K562 (cell line): Measurements from ENCODE around the gene LEPROT. TPM values are rescaled to one million over a fixed set of nuclear protein-coding genes. Genes with fewer than 3 reads are reported as not detected.

Experiments
- ATAC-seq: fragments of 200-7000 bp; cut with Tn5 transposase; 3 replicates; pipeline ENCODE4 v1.9.1; 2020; ENCODE audit warnings: moderate library complexity
- BruUV-seq: library from RNA; stranded (reverse); fragments of 400-500 nt; replicated peaks from 2 replicates; lab custom pipeline; 2021; lab: Mats Ljungman, UMichigan
- CTCF ChIA-PET: fragments of 300-600 bp; formaldehyde crosslinking; extraction: SDS; loops from one replicate; lab custom pipeline; 2021; ENCODE audit warnings: low intra/inter-chr PET ratio; lab: Yijun Ruan, JAX
- POLR2A ChIA-PET: fragments of 300-600, 350-650 bp; sonication (Branson Sonifier 250); formaldehyde crosslinking; extraction: SDS; loops from one replicate; lab custom pipeline; 2021; ENCODE audit warnings: antibody characterized with exemption, inconsistent platforms; lab: Yijun Ruan, JAX
- DNase-seq, 4 experiments: peaks; one replicate each; pipeline versions ENCODE4 v3.0.0 to v3.0.0-alpha.2; 2011 to 2018; ENCODE audit warnings: low spot score in 3 of 4, mixed read lengths in 3 of 4; ENCODE audit errors: extremely low read depth in 1 of 4
- FAIRE-seq: peaks from 2 replicates; lab custom pipeline; 2011; peaks lifted over from hg19 to GRCh38; lab: Jason Lieb, UNC
- H2AFZ ChIP-seq: 2 replicates; pipeline ENCODE4 v1.6.0; 2011; ENCODE audit warnings: low read depth, low read length, control low read depth, inconsistent platforms
- H3K27ac ChIP-seq: fragments of 200-600 bp; 3 replicates; pipeline ENCODE4 v1.8.0; 2011; ENCODE audit warnings: low read depth, mild to moderate bottlenecking, control low read depth, inconsistent platforms, low read length, moderate library complexity, mixed read lengths; ENCODE audit errors: extremely low read depth
- H3K27me3 ChIP-seq, 2 experiments: fragments of 300-600 bp in 1 of 2; 2 replicates in 1 of 2; 3 replicates in 1 of 2; pipeline versions ENCODE4 v1.6.0 to v1.8.0; 2011; ENCODE audit warnings: inconsistent platforms in 2 of 2, low read length in 2 of 2, mild to moderate bottlenecking in 1 of 2, mixed read lengths in 1 of 2, moderate library complexity in 1 of 2; ENCODE audit not compliant: control insufficient read depth in 2 of 2, insufficient read depth in 2 of 2
- H3K36me3 ChIP-seq: fragments of 300-600 bp; 3 replicates; pipeline ENCODE4 v1.8.0; 2011; ENCODE audit warnings: mild to moderate bottlenecking, low read length, inconsistent platforms; ENCODE audit not compliant: control insufficient read depth, insufficient read depth
- H3K4me1 ChIP-seq, 2 experiments: fragments of 200-600 bp in 1 of 2; replicated peaks in 1 of 2; 2 replicates in 1 of 2; 3 replicates in 1 of 2; pipeline versions ENCODE4 v1.5.1 to v1.8.0; 2011; ENCODE audit warnings: inconsistent platforms in 2 of 2, low read length in 2 of 2, mild to moderate bottlenecking in 1 of 2, mixed read lengths in 1 of 2, moderate library complexity in 1 of 2; ENCODE audit not compliant: control insufficient read depth in 2 of 2, insufficient read depth in 2 of 2
- H3K4me2 ChIP-seq: 2 replicates; pipeline ENCODE4 v1.6.1; 2011; ENCODE audit warnings: low read length, control low read depth, inconsistent platforms, mixed read lengths; ENCODE audit not compliant: insufficient read depth
- H3K4me3 ChIP-seq: fragments of 200-600 bp; sonication (generic), shearing (Covaris generic); 2 replicates; pipeline ENCODE4 v1.5.1; 2016; ENCODE audit warnings: control low read depth, inconsistent platforms
- H3K79me2 ChIP-seq: fragments of 200-600 bp; 3 replicates; pipeline ENCODE4 v1.8.0; 2011; ENCODE audit warnings: low read length, inconsistent platforms; ENCODE audit not compliant: control insufficient read depth, insufficient read depth
- H3K9ac ChIP-seq, 2 experiments: 2 replicates each; pipeline versions ENCODE4 v1.6.0 to v1.6.1; 2011; ENCODE audit warnings: low read depth in 2 of 2, low read length in 2 of 2, control low read depth in 1 of 2, inconsistent platforms in 1 of 2, mild to moderate bottlenecking in 1 of 2, mixed read lengths in 1 of 2; ENCODE audit not compliant: insufficient read depth in 1 of 2
- H3K9me1 ChIP-seq: one replicate; pipeline ENCODE4 v1.6.0; 2011; ENCODE audit warnings: inconsistent platforms, mild to moderate bottlenecking, low read length, moderate library complexity; ENCODE audit not compliant: control insufficient read depth, insufficient read depth
- H3K9me3 ChIP-seq: replicated peaks from 2 replicates; pipeline ENCODE4 v1.5.1; 2011; ENCODE audit warnings: low read depth, low read length, inconsistent platforms; ENCODE audit not compliant: control insufficient read depth, insufficient read depth
- H4K20me1 ChIP-seq: replicated peaks from 2 replicates; pipeline ENCODE4 v1.6.1; 2011; ENCODE audit warnings: low read length, inconsistent platforms, mixed read lengths; ENCODE audit not compliant: control insufficient read depth, insufficient read depth
- CEBPB ChIP-seq: fragments of 450-650 bp; IDR thresholded peaks from 2 replicates; pipeline ENCODE4 v1.6.1; 2016; ENCODE audit warnings: missing genetic modification characterization, missing compliant biosample characterization
- COPS2 ChIP-seq: fragments of 450-650 bp; conservative IDR thresholded peaks from 2 replicates; pipeline ENCODE4 v1.6.1; 2016; ENCODE audit warnings: mild to moderate bottlenecking, moderate library complexity
- MYC ChIP-seq, 2 experiments: fragments of 250-450 bp in 1 of 2; sonication (Bioruptor Pico) in 1 of 2; IDR thresholded peaks; 2 replicates each; pipeline versions ENCODE4 v1.5.1 to v1.6.1; 2012 to 2021; ENCODE audit warnings: low read depth in 2 of 2, borderline replicate concordance in 1 of 2, improper control_type of control experiment in 1 of 2, low read length in 1 of 2, mild to moderate bottlenecking in 1 of 2, moderate library complexity in 1 of 2
- SRSF1 ChIP-seq: fragments of 200-400 bp; formaldehyde crosslinking; IDR thresholded peaks from 2 replicates; pipeline ENCODE4 v1.6.1; 2017; ENCODE audit warnings: mild to moderate bottlenecking, low read depth, low read length, moderate library complexity
- STAT5A ChIP-seq: IDR thresholded peaks from 2 replicates; pipeline ENCODE4 v1.6.1; 2012; ENCODE audit warnings: low read length, inconsistent platforms, borderline replicate concordance
- ZSCAN32 ChIP-seq: fragments of 450-650 bp; formaldehyde crosslinking; IDR thresholded peaks from 2 replicates; pipeline ENCODE4 v1.4.0; 2020; ENCODE audit warnings: mild to moderate bottlenecking, moderate library complexity
- WGBS: fragments of 100-300 bp; shearing (Covaris generic); methylation state at CpG from one replicate; pipeline ENCODE4 v1.1.6; 2016; ENCODE audit warnings: low coverage, mixed read lengths; ENCODE audit not compliant: insufficient coverage; ENCODE audit errors: missing lambda C conversion rate; 5-methylcytosine and 5-hydroxymethylcytosine counted together
- in situ Hi-C: fragments of 300-500 bp; cut with MboI; formaldehyde crosslinking; loops from 4 replicates; pipeline ENCODE4 v1.15.0; 2018; ENCODE audit warnings: inconsistent platforms, mixed read lengths
- intact Hi-C: fragments of 100-400 bp; cut with micrococcal nuclease; formaldehyde crosslinking; loops from 2 replicates; pipeline ENCODE4 v1.14.2; 2022
- polyA plus RNA-seq, 8 experiments: library from polyadenylated mRNA; depleted of rRNA in 4 of 8; stranded (reverse) in 5 of 8; unstranded in 3 of 8; fragments of >200 nt; fragmentation: Nextera tagmentation in 2 of 8; fragmentation: Illumina TruSeq in 1 of 8; extraction: Ambion mirVana in 2 of 8; extraction: Trizol in 1 of 8; gene quantifications; 2 replicates each; pipeline versions ENCODE4 v1.2.1 to v1.2.3, GENCODE V29; 2011 to 2014; ENCODE audit warnings: inconsistent platforms in 1 of 8, missing spikeins in 1 of 8
- total RNA-seq, 7 experiments: library from RNA; depleted of rRNA in 6 of 7; stranded (reverse); fragments of >200 nt in 6 of 7; fragmentation: Illumina TruSeq in 2 of 7; extraction: Trizol in 2 of 7; gene quantifications; 2 replicates each; pipeline versions ENCODE4 v1.2.1 to v1.2.3, GENCODE V29; 2011 to 2021; ENCODE audit warnings: low replicate concordance in 1 of 7
- TF ChIP-seq, protein P1 (sequence below): fragments of 450-650 bp; formaldehyde crosslinking; IDR thresholded peaks from 2 replicates; pipeline ENCODE4 v1.4.0; 2022; ENCODE audit warnings: mild to moderate bottlenecking, moderate library complexity
- TF ChIP-seq, protein P2 (sequence below), 2 experiments: fragments of 450-650 bp; IDR thresholded peaks; 2 replicates each; pipeline ENCODE4 v1.6.1; 2018; ENCODE audit warnings: mild to moderate bottlenecking in 2 of 2, low read depth in 1 of 2; ENCODE audit not compliant: partially characterized antibody in 2 of 2

LEPROT gene
- total and polyA plus RNA-seq, 9 of the 15 experiments (the other 6 are each of a cell fraction or from before 2014, with no cell fraction given), result 28.1 to 97.5 (median 45.8) TPM

DNA sequence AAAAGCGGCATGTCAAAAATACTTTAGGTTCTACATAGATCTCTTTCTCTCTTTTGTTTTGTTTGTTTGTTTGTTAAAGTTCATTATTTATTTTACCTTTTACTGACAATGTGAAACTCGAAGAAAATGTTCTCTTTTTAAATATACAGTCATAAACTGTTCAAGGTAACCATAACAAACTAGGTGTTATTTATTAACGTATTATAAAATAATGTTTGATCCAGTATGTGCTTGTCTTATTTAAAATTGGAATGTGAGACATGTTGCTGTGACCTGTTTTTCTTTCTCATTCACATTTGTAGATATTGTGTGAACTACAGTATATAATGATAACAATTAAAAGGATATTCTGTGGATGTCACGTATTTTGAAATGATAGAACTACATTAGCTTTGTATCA is 5.9 kb upstream of the LEPROT start:
- no peak overlapping the region for H3K4me2 ChIP-seq
- ATAC-seq (no peak), FAIRE-seq (no peak), DNase-seq (no peak)
- H3K27me3 ChIP-seq, result no peaks in the 10 kb centered on the region
- intact Hi-C loops, result no loop called here
- no peak overlapping the region for H3K9ac ChIP-seq
- no peak overlapping the region for H2AFZ ChIP-seq
- H3K79me2 ChIP-seq, result peaks cover 3% of the 10 kb centered on the region; the same call in 2 of the 3 replicates
- no TSS peak for BruUV-seq
- H3K4me3 ChIP-seq, result no peak overlapping the region
- ChIA-PET CTCF (no interaction called here), POLR2A (interaction anchor here (1.1 kb wide), 1 partner anchor 44 kb away, joined by 3 read pairs; no protein-coding TSS in a partner anchor)
- in situ Hi-C loops, result no loop called here
- H3K9me1 ChIP-seq, result no peaks in the 10 kb centered on the region
- no peaks in the 10 kb centered on the region for H4K20me1 ChIP-seq
- peaks cover 17 to 70% of the 10 kb centered on the region in 2 experiments for H3K4me1 ChIP-seq
- H3K36me3 ChIP-seq, result peaks cover 49% of the 10 kb centered on the region
- TF ChIP-seq COPS2 (no peak), MYC (IDR thresholded peaks at IDR 0.05; ENCODE audit: low read depth, low read length) (no peak), MYC (CRISPR knock-in tag; IDR thresholded peaks at IDR 0.05; ENCODE audit: borderline replicate concordance, low read depth) (no peak), SRSF1 (no peak), STAT5A (no peak)
- WGBS, result 84% methylated on average over 4 of the region's 4 CpGs
- H3K27ac ChIP-seq, result no peak overlapping the region
- H3K9me3 ChIP-seq, result no peaks in the 10 kb centered on the region

DNA sequence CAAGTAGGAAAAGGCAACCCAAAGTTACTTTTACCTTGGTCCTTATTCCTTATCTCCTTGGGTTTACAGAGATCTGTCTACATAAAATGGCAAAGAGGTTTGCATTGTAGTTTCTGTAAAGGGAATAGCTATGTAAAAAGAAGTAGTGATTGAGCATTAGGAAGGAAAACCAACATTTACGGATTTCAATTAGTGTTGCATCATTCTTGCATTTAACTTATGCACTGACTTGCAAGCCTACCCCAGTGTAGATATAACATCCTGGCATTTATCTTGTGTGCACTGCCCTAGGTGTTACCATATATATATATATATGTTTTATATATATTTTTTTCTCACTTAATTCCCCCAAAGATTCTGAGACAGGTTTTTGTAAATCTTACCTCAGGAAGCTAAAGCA is 3.7 kb upstream of the LEPROT start:
- in situ Hi-C loops, result loop anchor here (5.0 kb wide), 1 partner anchor 179 kb away; no protein-coding TSS in a partner anchor
- TF ChIP-seq, protein P1, sequence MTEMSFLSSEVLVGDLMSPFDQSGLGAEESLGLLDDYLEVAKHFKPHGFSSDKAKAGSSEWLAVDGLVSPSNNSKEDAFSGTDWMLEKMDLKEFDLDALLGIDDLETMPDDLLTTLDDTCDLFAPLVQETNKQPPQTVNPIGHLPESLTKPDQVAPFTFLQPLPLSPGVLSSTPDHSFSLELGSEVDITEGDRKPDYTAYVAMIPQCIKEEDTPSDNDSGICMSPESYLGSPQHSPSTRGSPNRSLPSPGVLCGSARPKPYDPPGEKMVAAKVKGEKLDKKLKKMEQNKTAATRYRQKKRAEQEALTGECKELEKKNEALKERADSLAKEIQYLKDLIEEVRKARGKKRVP (CRISPR knock-in tag), result peak; percentile 67; the same call in 1 of the 2 replicates
- TF ChIP-seq ZSCAN32 (CRISPR knock-in tag) (0 out of 2 replicates have a peak, but pooled peaks have one; percentile 31), CEBPB (tag) (peak; percentile 56)
- TF ChIP-seq, protein P2, sequence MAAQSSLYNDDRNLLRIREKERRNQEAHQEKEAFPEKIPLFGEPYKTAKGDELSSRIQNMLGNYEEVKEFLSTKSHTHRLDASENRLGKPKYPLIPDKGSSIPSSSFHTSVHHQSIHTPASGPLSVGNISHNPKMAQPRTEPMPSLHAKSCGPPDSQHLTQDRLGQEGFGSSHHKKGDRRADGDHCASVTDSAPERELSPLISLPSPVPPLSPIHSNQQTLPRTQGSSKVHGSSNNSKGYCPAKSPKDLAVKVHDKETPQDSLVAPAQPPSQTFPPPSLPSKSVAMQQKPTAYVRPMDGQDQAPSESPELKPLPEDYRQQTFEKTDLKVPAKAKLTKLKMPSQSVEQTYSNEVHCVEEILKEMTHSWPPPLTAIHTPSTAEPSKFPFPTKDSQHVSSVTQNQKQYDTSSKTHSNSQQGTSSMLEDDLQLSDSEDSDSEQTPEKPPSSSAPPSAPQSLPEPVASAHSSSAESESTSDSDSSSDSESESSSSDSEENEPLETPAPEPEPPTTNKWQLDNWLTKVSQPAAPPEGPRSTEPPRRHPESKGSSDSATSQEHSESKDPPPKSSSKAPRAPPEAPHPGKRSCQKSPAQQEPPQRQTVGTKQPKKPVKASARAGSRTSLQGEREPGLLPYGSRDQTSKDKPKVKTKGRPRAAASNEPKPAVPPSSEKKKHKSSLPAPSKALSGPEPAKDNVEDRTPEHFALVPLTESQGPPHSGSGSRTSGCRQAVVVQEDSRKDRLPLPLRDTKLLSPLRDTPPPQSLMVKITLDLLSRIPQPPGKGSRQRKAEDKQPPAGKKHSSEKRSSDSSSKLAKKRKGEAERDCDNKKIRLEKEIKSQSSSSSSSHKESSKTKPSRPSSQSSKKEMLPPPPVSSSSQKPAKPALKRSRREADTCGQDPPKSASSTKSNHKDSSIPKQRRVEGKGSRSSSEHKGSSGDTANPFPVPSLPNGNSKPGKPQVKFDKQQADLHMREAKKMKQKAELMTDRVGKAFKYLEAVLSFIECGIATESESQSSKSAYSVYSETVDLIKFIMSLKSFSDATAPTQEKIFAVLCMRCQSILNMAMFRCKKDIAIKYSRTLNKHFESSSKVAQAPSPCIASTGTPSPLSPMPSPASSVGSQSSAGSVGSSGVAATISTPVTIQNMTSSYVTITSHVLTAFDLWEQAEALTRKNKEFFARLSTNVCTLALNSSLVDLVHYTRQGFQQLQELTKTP (IDR thresholded peaks at IDR 0.05; ENCODE audit: low read depth in 1 of 2, partially characterized antibody in 2 of 2), result no peak

More for the DNA sequence above, 3.7 kb upstream of the LEPROT start:
- intact Hi-C loops, result no loop called here
- Histone ChIP-seq H3K36me3 (peaks cover 28% of the 10 kb centered on the region), H3K9ac (no peak overlapping the region), H3K79me2 (peaks cover 16% of the 10 kb centered on the region), H3K9me1 (no peaks in the 10 kb centered on the region), H3K27ac (no peak overlapping the region; the same call in 1 of the 3 replicates), H3K27me3 (no peaks in the 10 kb centered on the region), H3K4me2 (no peak overlapping the region), H3K4me1 (peaks cover 23 to 57% of the 10 kb centered on the region in 2 experiments), H4K20me1 (no peaks in the 10 kb centered on the region), H2AFZ (no peak overlapping the region), H3K4me3 (no peak overlapping the region), H3K9me3 (no peaks in the 10 kb centered on the region)
- no TSS peak for BruUV-seq
- ChIA-PET POLR2A (interaction anchor here (0.6 kb wide), 1 partner anchor 11 kb away, joined by 3 read pairs; no protein-coding TSS in a partner anchor), CTCF (no interaction called here)
- ATAC-seq (no peak), DNase-seq (no peak), FAIRE-seq (no peak)
- 73% methylated on average over 1 of the region's 1 CpG for WGBS
